Stimulated activated CD4-positive, alpha-beta T cell treated with anti-CD3 and anti-CD28 coated beads, Interleukin-15, amount 100 ng/mL, for 48 hours (primary cell): ENCODE measurements around the gene CASP4.
"Not testable (repeated sequence)": the region's sequence is repeated elsewhere in the genome, so short reads cannot be mapped to it uniquely, and the experiment has no call there.

ENCODE experiments used
- DNase-seq, 2 donors: peaks; one replicate each; pipeline ENCODE4 v3.0.0-alpha.2; 2020; ENCODE audit warnings: low read depth in 2 of 2

CASP4 gene

DNA sequence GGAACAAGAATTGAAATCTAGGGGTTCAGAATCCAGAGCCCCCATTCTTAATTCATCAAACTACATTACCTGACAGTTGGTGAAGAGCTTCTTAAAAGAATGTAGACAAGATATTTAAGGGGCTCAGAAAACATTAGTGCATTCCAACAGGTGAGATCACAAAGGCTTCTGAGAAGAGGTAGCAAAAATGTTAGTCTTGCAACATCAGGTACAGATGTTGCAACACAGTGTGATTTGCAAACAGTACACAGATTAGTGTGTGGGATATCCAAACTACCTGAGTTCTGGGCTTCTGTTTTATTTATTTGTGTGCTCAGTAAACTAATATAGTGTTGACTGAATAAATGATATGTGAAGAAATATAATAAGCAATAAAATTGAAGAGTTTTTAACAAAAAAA lies 11.8 kb downstream of the CASP4 start:
- no peak for DNase-seq

DNA sequence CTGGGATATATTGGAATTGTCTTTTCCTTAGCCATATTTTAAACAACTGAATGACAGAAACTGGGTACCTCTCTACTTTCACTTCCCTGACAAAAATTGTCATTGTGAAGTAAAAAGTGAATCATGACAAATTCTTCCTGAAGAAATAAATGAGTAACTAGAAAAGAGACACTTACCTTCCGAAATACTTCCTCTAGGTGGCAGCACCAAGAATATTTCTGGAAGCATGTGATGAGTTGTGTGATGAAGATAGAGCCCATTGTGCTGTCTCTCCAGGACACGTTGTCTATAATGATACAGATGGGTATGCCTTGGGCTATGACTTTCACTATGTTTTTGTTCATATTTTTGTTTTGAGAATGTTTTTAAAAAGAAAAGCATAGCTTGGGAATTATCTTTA lies 21.5 kb downstream of the CASP4 start:
- DNase-seq: peak in 1 of 2 donors; percentile 19

DNA sequence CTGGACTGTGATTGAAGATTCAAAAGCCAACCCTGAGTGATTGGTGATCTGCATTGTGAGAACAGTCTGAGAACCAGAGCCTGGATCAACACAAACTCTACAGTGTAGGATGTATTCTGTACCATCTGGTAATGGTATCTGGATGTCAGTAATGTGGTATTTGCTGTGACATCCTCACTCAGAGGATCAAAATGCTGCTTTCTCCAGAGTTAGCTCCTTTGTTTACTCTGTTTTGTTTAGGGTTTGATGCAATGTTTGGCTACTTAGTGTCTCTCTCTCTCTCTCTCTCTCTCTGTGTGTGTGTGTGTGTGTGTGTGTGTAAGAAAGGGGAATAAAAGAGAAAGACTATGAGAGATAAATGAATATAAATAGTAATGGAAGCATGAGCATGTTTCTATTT lies 24.3 kb downstream of the CASP4 start:
- no peak for DNase-seq

DNA sequence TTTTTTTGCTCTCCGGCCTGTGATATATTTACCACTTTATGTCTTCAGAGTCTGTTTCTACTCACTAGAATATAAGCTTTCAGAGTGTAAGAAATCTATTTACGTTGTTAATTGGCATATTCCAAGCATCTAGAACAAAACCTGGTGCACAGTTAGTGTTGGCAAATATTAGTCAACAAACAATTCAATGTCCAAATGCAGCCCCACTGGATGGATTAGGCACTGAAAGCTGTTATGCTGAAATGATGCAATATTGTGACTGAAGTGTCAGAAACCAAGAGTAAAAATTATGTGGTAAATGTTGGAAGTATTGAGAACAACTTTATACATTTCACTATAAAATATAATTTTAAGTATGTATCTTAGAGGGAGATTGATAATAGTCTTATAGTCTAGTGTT lies 24.8 kb downstream of the CASP4 start:
- no peak for DNase-seq

DNA sequence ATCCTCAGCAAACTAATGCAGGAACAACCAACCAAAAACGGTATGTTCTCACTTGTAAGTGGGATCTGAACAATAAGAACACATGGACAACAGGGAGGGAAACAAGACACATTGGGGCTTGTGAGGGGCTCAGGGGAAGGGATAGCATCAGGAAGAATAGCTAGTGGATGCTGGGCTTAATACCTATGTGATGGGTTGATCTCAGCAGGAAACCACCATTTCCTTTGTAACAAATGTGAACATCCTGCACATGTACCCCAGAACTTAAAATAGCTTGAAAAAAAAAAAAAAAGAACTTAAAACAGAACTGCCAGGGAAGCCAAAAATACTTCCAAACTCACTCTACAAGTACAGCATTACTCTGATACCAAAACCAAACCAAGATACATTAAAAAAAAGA lies 33.8 kb downstream of the CASP4 start:
- no peak for DNase-seq

DNA sequence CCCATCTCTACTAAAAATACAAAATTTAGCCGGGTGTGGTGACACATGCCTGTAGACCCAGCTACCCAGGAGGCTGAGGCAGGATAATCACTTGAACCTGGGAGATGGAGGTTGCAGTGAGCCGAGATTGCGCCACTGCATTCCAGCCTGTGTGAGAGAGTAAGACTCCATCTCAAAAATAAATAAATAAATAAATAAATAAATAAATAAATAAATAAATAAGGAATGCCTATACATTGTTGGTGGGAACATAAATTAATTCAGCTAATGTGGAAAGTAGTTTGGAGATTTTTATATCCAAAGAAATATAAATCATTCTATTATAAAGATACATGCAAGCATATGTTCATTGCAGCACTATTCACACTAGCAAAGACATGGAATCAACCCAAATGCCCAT lies 34.3 kb downstream of the CASP4 start:
- not testable (repeated sequence) for DNase-seq

DNA sequence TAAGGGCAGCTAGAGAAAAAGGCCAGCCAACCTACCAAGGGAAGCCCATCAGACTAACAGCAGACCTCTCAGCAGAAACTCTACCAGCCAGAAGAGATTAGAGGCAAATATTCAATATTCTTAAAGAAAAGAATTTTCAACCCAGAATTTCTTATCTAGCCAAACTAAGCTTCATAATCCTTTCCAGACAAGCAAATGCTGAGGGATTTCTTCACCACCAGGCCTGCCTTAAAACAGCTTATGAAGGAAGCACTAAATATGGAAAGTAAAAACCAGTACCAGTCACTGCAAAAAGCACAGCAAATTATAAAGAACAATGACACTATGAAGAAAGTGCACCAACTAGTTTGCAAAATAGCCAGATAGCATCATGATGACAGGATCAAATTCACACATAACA lies 39.6 kb downstream of the CASP4 start:
- DNase-seq: no peak

DNA sequence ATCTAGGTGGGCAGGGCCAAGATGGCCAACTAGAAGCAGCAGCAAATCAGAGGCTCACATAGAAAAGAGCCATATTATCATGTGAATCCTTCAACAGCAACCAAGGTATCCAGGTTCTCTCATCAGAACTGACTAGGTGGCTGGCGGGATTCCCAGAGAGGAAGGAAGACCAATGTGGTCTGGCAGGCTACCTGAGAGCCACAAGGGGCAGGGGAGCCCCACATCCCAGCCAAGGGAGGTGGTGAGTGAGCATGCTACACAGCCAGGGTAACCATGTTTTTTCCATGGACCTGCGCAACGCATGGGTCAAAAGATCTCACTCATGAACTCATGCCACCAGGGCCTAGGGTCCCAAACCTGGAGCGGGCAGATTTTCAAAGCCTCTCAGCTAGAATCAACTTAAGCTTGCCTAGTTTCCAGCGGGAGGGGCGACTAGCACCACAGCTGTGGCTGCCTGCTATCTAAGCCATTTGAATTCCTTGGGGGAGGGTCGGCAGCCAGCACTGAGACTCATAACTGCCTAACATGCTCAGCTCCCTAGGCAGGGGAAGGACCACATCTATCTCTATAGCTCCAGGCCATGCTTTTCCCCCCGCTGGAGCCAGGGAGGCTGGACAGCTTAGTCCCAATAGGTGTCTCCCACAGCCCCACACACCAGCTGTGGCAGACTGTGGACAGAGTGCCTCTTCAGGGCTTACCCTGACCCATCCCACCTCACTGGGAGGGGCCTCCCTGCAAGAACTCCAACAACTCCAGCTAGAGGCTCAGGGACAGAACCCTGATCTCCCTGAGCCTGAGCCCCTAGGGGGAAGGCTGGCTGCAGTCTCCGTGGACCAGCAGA lies 41.4 kb downstream of the CASP4 start:
- DNase-seq: no peak

DNA sequence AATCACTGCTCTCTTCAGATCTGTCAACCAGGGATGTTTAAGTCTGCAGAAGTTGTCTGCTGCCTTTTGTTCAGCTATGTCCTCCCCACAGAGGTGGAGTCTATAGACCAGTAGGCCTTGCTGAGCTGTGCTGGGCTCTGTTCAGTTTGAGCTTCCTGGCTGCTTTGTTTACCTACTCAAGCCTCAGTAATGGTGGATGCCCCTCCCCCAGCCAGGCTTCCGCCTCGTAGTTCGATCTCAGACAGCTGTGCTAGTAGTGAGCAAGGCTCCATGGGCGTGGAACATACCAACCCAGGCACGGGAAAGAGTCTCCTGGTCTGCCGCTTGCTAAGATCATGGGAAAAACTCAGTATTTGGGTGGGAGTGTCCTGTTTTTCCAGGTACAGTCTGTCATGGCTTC lies 42.5 kb downstream of the CASP4 start:
- no peak for DNase-seq

DNA sequence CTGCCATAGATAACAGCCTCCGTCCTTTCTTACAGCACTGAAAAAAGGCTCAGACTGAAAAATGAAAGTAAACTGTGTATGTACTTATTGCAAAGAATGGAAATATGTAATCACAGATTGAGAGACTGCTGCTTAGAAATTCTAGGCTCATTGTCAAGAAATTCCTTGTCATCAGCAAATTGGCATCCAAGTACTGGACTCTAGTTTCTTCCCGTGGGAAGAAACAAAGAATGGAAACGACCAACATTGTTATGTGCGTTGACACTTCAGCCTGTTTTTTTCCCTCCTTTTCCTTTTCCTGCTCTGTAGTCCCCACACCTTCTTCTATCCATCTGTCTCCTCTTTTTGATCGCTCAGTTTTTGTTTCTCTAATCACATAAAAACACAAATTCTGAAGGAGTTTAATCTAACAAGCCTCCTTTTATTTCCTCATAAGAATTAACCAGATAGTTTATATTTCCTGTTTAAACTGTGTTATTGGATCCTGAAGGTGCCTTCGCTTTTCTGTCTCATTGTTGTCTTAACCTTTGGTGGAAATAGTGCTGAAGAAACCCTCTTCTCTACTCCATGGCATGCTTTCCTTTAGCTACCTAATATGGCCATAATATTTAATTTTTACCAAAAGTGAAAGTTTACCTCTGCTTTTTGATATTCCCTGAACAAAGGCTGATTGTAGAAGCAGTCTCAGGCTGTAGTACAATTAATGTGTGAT lies 50.1 kb downstream of the CASP4 start:
- DNase-seq: no peak

DNA sequence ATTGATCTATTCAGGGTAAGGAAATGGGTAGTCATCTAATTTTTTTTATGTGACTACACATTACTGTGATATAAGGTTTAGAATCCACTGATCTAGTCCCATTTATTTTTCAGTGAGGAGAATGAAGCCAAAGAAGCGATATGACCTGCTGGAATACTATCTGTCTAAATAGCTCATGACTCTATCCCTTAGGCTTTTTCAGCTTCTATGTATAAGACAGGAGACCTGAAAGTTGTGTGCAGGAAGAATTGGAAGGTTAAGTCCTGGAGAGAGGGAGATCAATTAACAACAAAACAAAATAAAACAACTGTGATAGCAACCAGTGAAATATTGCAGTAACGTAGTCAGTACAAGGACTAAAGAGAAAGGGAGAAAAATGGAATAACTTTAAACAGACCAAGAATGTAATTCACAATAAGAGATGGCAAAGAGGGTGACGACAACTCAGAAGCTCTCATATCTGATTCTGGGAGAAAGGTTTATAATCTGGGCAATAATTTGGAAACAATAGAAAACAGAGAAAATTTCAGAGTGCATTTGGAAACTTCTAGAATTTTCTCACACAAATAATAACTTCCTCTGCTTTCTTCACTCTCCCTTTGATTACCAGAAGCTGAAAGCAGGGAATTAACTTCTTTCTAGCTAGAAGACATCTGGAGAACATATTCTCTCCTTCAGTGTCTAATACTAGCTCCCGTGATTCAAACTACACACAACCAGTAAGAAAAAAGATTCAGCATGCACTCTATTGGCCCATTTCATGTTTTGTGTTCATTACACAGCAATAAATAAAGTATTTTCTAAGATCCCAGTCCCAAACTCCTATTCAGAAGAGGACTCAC lies 50.9 kb downstream of the CASP4 start:
- no peak for DNase-seq

DNA sequence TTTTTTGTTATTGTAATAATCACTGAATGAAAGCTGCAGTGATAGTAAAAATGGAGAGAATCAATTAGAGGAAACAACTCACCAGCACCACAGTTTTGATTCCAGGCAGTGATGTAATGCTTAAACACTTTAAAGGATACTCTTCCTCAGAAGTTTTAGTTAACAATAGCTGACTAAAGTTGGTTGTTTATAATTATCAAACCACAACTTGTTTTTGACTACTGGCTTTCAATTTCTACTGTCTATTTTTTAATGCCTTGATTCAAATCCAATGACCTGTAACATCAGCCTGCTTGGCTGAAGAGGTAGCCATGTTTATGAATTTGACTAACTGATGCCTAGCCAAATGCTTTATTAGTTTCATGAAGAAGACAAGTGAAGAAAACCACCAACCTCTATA lies 51.9 kb downstream of the CASP4 start:
- no peak for DNase-seq

DNA sequence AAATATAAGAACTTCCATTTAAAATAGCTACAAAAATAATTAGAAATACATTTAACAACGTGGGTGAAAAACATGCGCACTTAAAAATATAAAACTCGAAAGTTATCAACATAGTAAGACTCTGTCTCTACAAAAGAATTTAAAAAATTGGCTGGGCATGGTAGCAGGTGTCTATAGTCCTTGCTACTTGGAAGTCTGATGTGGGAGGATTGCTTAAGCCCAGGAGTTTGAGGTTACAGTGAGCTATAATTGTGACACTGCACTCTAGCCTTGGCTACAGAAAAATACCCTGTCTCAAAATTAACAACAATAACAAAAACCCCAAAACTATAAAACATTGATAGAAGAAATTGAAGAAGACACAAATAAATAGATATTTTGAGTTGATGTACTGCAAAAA lies 56.3 kb downstream of the CASP4 start:
- no peak for DNase-seq

DNA sequence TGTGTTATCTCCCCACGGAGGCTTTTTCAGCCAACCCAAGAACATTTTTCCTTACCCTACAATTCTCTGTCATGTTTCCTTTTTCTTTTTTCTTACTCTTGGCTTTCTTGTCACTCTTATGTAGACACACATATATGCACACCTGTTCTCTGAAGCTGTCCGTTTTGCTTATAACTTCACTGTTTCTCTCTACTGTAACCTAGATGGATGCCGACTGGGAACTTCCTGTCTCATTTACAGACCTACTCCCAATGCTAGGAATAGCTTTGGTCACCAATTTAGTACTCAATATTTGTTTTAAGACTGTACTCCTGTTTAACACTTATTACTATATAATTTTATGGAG lies 60.2 kb downstream of the CASP4 start:
- DNase-seq: no peak

DNA sequence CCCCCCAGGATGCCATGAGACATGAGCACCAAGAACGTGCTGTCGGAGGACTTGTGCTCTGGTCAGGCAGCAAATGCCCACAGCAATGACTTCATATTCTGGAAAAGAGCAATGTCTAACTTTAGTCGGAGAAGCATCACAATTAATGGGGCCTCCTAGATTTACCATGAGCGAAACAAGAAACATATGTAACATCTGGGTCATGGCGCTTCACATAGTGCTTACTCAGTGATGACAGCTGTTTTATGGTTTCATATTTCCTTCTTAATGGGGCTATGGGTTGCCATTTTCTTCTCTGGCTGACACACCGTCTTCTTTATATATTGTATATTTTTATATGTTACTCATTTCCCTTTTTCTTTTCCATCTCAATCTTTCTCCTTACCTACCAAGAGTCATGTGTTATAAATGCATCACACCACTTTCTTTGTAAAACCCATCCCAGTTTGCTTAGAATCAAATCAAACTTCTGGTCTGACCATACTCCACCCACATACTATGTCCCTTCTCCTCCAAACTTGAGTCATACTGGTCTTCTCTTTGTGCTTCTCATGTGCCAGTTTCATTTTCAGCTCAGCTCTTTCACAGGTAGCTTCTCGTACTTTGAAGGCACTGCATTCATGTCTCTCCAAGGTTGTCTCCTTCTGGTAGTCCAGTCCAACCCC lies 60.7 kb downstream of the CASP4 start:
- DNase-seq: no peak

DNA sequence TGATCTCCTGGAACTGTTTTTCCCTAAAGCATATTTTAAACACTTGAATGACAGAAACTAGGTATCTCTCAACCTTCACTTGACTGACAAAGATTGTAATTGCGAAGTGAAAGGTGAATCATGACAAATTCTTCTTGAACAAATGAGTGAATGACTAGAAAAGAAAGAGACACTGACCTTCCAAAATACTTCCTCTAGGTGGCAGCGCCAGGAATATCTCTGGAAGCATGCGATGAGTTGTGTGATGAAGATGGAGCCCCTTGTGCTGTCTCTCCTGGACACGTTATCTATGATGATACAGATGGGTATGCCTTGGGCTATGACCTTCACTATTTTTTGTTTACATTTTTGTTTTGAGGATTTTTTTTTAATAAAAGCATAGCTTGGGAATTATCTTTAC lies 63.1 kb downstream of the CASP4 start:
- no peak for DNase-seq

DNA sequence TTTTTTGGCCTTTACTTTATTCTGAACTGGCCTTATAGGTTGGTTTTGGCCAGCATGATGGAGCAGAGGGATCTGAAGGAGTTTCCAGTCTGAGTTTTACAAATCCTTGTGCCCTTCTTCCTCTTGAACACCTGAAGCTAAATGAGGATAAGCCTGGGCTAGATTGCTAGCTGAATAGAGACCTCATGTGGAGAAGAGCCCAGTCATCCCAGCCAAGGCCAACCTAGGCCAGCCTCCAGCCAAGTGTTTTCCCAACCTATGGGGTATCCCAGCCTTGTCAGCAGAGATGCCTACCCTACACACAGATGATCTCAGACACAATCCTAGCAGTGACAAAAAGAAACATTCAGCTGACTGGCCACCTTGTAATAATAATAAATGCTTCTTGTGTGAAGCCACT lies 69.1 kb downstream of the CASP4 start:
- DNase-seq: no peak

DNA sequence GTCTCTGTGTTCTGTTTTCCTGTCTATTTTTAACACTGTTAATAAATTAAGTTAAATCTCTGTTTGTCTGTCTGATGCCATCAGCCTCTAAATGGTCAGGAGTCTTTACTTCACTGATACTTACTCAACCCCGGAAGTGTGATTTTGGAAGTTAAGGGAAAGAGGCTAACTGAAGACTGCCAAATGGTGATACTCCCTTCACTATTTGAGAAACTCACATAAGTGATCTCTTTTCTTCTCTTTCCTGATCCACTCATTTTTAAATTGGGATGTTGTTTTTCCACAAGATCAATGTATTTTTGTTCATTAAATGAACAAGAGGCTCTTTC lies 69.7 kb downstream of the CASP4 start:
- no peak for DNase-seq

DNA sequence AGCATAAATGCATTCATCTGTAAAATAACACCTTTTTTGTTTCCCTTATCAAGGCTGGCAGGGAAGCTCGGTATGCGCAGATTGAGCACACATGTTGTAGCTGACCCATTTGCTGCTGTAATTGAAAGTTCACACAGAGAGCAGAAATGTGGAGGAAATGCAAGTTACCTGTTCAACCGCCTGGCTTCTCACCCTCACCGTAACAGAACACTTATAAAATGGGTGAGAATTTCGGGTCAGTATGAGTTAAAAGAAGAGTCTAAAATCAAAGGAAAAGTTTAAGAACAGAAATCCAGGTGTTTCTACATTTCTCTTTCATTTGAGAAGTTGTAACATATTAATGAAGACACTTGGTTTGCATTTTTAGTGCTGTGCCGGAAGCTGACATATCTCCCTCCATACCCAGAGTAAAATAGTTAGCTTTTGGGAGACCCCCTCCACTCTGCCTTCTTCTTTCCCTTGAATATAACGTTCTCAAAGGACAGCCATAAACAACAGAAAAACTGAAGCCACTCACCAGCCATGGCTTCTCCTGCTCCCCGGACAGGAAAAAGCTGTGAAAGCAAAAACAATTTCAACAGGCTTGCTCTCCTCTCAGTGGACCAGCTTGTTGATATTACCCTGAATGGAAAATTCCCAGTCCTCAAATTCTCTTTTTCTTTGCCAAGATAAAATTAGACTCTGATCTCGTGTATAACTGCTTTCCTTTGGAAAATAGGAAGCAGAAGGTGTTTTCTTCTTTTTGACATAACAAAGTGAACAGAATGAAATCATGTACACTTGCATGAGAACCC lies 70.3 kb downstream of the CASP4 start, which contains the start of gene CASP12:
TSS of gene CASP12 (minus strand) at position 570 of the 794 bp plus-strand sequence.
- DNase-seq: no peak

DNA sequence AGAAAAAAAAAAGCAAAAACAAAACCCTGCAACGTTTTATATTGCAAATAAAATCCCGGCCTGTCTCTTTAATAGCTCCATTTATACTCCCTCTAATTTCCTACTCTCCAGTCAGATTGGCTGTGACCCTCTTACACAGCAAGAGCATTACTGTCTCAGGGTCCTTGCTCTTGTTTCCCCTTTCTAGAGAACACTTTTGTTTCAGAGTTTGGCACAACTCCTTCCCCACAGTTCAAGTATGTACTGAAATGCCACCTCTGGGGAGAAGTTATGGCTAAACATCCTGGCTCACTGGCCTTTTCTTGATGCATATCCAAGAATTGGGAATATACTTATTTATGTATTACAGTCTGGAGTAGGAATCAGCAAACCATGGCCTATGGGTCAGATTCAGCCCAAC lies 72.7 kb downstream of the CASP4 start:
- DNase-seq: no peak

DNA sequence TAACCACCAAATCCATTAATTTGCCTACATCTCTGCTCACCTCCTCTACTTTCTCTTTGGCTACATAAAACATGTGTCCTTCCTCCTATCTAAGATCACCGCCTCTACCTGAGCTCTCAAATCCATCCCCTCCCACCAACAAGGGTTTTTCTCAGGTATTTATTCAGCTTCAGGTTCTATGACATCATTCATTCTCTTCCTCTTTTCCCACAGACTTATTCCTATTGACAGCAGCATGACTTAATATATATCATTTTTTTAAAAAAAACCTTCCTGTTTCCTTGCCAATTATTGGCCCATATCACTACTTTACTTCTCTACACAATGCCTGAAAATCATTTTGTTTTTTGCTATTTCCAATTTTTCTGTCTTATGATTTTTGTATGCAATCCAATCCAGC lies 74.5 kb downstream of the CASP4 start:
- DNase-seq: no peak
